Thyroid gland (tissue), 4 donors: ENCODE data around the gene ST6GALNAC4.

Experiments
- CTCF ChIP-seq, 6 experiments: fragments of 200-600 bp in 3 of 6; fragments of 450-650 bp in 3 of 6; sonication (generic) in 3 of 6; IDR thresholded peaks; one replicate each; pipeline ENCODE4 v1.5.1; 2016 to 2019; ENCODE audit warnings: antibody characterized with exemption in 6 of 6, mild to moderate bottlenecking in 2 of 6, inconsistent platforms in 1 of 6, moderate library complexity in 1 of 6
- POLR2A ChIP-seq, 2 donors: fragments of 450-650 bp; IDR thresholded peaks; one replicate each; pipeline ENCODE4 v1.6.1; 2017; ENCODE audit warnings: antibody characterized with exemption in 2 of 2, mild to moderate bottlenecking in 2 of 2, moderate library complexity in 1 of 2

DNA sequence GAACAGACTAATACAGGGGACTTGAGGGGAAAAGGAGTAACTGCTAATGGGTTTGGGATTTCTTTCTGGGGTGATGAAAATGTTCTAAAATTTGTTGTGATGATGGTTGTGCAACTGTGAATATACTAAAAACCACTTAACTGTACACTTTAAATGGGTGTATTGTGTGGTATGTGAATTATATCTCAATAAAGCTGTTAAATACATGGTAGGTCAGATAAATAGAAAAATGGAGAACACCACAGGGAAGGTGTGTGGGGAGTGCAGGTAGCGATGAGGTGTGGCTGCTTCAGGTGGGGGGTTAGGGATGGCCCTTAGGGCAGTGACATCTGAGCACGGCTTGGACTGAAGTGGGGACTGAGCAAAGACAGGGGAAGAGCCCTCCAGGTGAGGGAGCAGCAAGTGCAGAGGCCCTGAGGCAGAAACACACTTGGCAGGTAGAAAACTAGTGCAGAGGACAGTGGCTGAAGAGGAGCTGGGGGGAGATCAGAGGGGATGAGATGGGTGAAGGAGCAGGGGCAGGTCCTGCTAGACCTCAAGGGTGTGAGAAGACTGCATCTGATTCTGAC lies 43.1 kb upstream of the ST6GALNAC4 start:
- TF ChIP-seq CTCF (IDR thresholded peaks at IDR 0.05) = no peak
- no peak for TF ChIP-seq POLR2A (IDR thresholded peaks at IDR 0.05)
